ENCODE data around the gene RAP1A. TPM values are rescaled to one million over a fixed set of nuclear protein-coding genes. Genes with fewer than 3 reads are reported as not detected.

The RAP1A gene
- total RNA-seq, 1 experiment from 2014 or later, result 37.1 TPM

- no peak overlapping the region for H3K4me3 ChIP-seq (ENCODE audit: low read depth in 2 of 2, low read length in 2 of 2)
- H3K36me3 ChIP-seq (ENCODE audit: control insufficient read depth, insufficient read depth, low read length), result peaks cover 6% of the 10 kb centered on the region; the same call in 1 of the 2 replicates
- no peaks in the 10 kb centered on the region for H3K4me1 ChIP-seq (ENCODE audit: control insufficient read depth, insufficient read depth, low read length)
- DNase-seq (ENCODE audit: low read depth, low spot score) (no peak), ATAC-seq (no peak)
- no peak for TF ChIP-seq POLR2AphosphoS5 (IDR thresholded peaks at IDR 0.05; ENCODE audit: low read depth, low read length)
- TF ChIP-seq TCF7L2 (IDR thresholded peaks at IDR 0.05; ENCODE audit: low read depth, low read length), result no peak
- TF ChIP-seq SIN3A (IDR thresholded peaks at IDR 0.05; ENCODE audit: borderline replicate concordance, insufficient read depth, low read depth, low read length), result no peak
- TF ChIP-seq REST (IDR thresholded peaks at IDR 0.05; ENCODE audit: insufficient read depth in 1 of 2, low read depth in 2 of 2, low read length in 1 of 2), result no peak
- TF ChIP-seq CTCF (IDR thresholded peaks at IDR 0.05), result no peak
- BruUV-seq (replicated peaks), result no TSS peak
- in situ Hi-C loops (cut with HindIII; ENCODE audit: low pct_unique_long_range_greater_than_20kb, low sequenced_read_pairs) (no loop called here), intact Hi-C loops (cut with micrococcal nuclease; ENCODE audit: unreplicated experiment) (no loop called here)
- no peaks in the 10 kb centered on the region for H3K9me3 ChIP-seq (ENCODE audit: control insufficient read depth, insufficient read depth, low read depth, low read length)
- H3K27ac ChIP-seq (ENCODE audit: low read length), result no peak overlapping the region
- POLR2A ChIA-PET, result no interaction called here
- H3K27me3 ChIP-seq (ENCODE audit: control insufficient read depth, insufficient read depth, low read length), result no peaks in the 10 kb centered on the region
- CTCF ChIA-PET, result no interaction called here
Measured at GRCh38 chr1:111707906-111708305, 88.3 kb downstream of the RAP1A start.

GRCh38 chr1:111709986-111710385 is 90.4 kb downstream of the RAP1A start:
- in situ Hi-C loops (cut with HindIII; ENCODE audit: low pct_unique_long_range_greater_than_20kb, low sequenced_read_pairs) (no loop called here), intact Hi-C loops (cut with micrococcal nuclease; ENCODE audit: unreplicated experiment) (no loop called here)
- BruUV-seq (replicated peaks), result no TSS peak
- H3K27me3 ChIP-seq (ENCODE audit: control insufficient read depth, insufficient read depth, low read length), result no peaks in the 10 kb centered on the region
- DNase-seq (ENCODE audit: low read depth, low spot score) (no peak), ATAC-seq (no peak)
- POLR2A ChIA-PET, result no interaction called here
- H3K9me3 ChIP-seq (ENCODE audit: control insufficient read depth, insufficient read depth, low read depth, low read length), result no peaks in the 10 kb centered on the region
- CTCF ChIA-PET, result no interaction called here
- no peak for TF ChIP-seq CTCF (IDR thresholded peaks at IDR 0.05)
- H3K4me1 ChIP-seq (ENCODE audit: control insufficient read depth, insufficient read depth, low read length), result no peaks in the 10 kb centered on the region
- no peak overlapping the region for H3K27ac ChIP-seq (ENCODE audit: low read length)
- peaks cover 4% of the 10 kb centered on the region; the same call in 1 of the 2 replicates for H3K36me3 ChIP-seq (ENCODE audit: control insufficient read depth, insufficient read depth, low read length)
- H3K4me3 ChIP-seq (ENCODE audit: low read depth in 2 of 2, low read length in 2 of 2), result no peak overlapping the region

- H3K9me3 ChIP-seq (ENCODE audit: control insufficient read depth, insufficient read depth, low read depth, low read length), result no peaks in the 10 kb centered on the region
- no peaks in the 10 kb centered on the region for H3K27me3 ChIP-seq (ENCODE audit: control insufficient read depth, insufficient read depth, low read length)
- no peaks in the 10 kb centered on the region for H3K4me1 ChIP-seq (ENCODE audit: control insufficient read depth, insufficient read depth, low read length)
- intact Hi-C loops (cut with micrococcal nuclease; ENCODE audit: unreplicated experiment), result no loop called here
- ChIA-PET CTCF (interaction anchor here (0.6 kb wide), 2 partner anchors 53 to 234 kb away, joined by 3 read pairs; no protein-coding TSS in a partner anchor), POLR2A (no interaction called here)
- BruUV-seq (replicated peaks), result no TSS peak
- in situ Hi-C loops (cut with HindIII; ENCODE audit: low pct_unique_long_range_greater_than_20kb, low sequenced_read_pairs), result no loop called here
- no peak overlapping the region for H3K4me3 ChIP-seq (ENCODE audit: low read depth in 2 of 2, low read length in 2 of 2)
- no peaks in the 10 kb centered on the region; the same call in 1 of the 2 replicates for H3K36me3 ChIP-seq (ENCODE audit: control insufficient read depth, insufficient read depth, low read length)
- H3K27ac ChIP-seq (ENCODE audit: low read length), result no peak overlapping the region
- ATAC-seq (no peak), DNase-seq (ENCODE audit: low read depth, low spot score) (no peak)
- TF ChIP-seq TCF7L2 (IDR thresholded peaks at IDR 0.05; ENCODE audit: low read depth, low read length), result no peak
- no peak for TF ChIP-seq POLR2AphosphoS5 (IDR thresholded peaks at IDR 0.05; ENCODE audit: low read depth, low read length)
- no peak for TF ChIP-seq REST (IDR thresholded peaks at IDR 0.05; ENCODE audit: insufficient read depth in 1 of 2, low read depth in 2 of 2, low read length in 1 of 2)
- no peak for TF ChIP-seq CTCF (IDR thresholded peaks at IDR 0.05)
- TF ChIP-seq SIN3A (IDR thresholded peaks at IDR 0.05; ENCODE audit: borderline replicate concordance, insufficient read depth, low read depth, low read length), result no peak
Measured at GRCh38 chr1:111716333-111716732, 96.7 kb downstream of the RAP1A start.
